GM18520 (cell line): ENCODE results near the gene KIRREL3.

Source experiments
- ATAC-seq: cut with Tn5 transposase; IDR thresholded peaks from one replicate; pipeline ENCODE4 v1.9.1; 2021; ENCODE audit not compliant: unreplicated experiment

Gene KIRREL3

DNA sequence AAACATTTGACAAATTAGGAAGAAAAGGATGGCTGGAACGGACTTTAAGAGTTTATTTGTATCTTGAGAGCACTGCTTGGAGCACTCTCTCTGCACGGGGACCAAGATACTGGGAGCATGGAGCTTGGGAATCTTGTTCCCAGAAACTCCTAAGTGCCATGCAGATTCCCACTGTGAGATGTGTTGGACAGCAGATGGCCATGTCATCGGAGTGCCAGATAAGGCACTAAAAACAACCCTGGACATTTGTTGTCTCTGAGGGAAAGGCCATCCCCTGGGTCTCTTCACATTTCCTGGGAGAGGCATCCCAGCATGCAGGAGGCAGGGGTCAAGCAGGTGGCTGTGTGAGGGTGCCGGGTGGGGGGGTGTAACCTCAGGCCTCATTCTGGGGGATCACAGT is 2.9 kb downstream of the KIRREL3 start:
- no peak for ATAC-seq

DNA sequence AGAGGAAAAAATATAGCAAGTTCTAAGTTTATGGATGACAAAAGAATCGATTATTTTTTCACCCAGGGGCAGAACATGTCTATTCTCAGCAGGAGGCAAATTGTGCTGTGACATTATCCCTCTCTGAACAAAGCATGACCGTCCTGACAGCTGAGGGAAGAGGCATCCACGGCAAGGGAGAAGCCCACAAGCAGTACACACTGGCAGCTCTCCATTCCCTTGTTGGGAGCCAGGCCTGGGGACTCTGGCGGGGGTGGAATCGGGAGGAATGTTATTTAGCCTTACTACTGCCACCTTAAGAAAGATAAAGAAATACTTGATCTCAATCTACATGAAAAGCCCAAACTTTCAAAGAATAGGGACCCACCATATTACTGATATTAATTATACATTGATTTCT is 3.4 kb downstream of the KIRREL3 start:
- no peak for ATAC-seq

DNA sequence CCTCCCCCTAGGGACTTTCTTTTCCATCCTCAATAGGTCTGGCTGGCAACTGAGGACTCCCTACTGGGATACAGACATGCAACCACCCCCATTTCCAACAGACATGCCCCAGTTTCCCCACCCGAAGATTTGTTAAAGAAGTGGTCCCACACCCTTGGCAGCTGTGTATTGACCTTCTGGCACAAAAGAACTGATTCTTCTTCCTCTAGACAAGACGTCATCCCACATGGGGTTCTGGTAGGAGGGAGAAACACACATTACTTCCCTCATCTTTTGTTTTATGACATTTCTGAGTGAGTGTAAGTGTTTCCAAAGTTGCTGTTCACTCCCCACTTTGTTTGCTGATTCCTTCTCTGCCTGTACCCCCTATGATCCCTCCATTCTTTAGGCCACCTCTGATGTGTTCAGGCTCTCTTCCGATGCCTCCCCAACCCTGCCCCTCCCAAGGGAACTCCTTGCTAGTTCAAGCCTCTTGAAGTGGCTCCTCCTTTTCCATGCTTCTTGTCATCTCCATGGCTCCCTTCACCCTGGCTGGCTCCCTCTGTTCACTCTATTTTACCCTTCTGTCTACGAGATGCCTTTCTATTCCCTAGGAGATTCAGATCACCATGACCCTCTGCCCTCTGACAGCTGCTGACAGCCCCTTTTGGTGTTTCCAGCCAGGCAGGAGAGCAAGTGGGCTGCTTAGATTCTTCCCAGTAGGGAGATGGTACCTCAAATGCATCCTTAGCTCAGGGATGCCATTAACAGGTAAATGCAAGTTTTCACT is 4.3 kb downstream of the KIRREL3 start:
- no peak for ATAC-seq

DNA sequence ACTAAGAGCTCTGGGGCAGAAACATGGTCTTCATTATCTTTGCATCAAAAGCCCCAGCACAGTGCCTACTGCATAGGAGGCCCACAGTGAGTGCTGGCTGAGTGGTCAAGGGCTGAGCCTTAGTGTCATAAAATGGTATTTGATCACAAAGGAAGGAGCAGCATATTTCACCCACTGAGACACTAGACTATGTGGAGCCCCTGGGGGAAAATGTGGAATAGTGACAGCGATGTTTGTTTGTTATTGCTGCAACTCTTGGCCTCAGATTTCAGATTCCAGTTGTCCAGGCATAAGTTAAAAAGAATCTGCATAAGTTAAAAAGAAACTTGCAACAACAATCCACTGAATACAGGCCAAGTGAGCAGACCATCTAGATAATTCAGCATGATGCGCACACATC is 7.0 kb downstream of the KIRREL3 start:
- no peak for ATAC-seq

DNA sequence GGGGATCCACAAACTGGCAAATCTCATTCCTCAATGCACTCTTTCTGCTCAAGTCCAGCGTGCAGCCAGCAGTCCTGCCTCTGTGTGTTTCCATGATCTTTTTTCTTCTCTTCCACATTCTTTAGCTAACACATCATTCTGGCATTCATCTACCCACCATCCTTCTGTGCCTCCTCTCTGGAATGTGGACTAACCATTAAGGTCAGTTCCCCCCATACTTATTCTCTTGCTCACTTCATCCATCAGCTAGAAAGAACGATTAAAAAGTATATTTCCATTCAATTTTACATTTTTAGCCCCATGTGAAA is 7.8 kb downstream of the KIRREL3 start:
- ATAC-seq, result no peak

DNA sequence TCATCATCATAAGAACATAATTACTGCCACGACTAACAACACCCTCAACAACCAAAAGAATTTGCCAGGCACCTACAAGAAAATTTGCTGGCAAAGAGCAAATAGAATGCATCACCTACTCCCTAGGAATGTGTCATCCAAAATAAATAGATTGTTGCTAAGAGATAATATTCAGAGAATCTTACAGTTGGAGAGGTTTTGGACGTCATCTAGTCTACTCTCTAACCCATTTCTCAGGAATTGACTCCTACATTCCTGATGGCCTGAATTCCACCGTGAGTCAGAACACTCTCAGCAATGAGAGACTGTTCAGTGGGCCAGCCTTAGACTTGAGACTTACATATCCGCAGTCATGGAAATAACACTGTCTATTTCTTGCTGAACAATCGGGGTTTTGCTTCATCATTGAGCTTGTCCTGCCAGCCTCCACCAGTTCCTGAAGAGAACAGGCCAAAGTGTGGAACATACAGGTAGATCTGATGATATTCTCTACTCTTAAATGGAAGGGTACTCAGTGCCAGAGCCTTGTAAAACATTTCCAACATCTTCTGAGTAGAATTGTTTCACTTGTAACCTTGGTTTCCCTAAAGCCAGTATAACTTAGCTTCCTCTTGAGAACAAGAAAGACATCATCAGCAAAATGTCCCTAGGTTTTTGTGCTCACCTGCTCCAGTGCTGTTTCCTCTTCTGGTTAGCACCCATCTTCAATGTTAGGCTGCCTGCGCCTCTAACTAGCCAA is 8.3 kb downstream of the KIRREL3 start:
- ATAC-seq, result no peak

DNA sequence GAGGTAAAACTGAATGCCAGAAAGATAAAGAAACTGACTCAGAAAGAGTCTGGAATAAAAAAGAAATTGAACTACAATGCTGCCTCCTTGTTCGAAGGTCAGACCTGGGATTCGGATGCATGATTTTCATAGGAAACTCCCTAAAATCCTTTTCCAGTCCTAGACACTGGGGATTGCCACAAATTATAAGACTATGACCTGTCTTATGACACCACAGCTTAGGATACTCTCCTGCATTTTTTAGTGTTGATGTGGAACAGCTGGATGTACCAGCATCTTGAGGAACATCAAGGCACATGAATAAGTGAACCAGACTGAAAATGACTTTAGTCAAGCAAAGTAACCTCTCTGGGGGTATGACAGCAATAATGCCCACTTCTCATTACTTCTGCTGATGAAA is 9.0 kb downstream of the KIRREL3 start:
- ATAC-seq, result no peak

DNA sequence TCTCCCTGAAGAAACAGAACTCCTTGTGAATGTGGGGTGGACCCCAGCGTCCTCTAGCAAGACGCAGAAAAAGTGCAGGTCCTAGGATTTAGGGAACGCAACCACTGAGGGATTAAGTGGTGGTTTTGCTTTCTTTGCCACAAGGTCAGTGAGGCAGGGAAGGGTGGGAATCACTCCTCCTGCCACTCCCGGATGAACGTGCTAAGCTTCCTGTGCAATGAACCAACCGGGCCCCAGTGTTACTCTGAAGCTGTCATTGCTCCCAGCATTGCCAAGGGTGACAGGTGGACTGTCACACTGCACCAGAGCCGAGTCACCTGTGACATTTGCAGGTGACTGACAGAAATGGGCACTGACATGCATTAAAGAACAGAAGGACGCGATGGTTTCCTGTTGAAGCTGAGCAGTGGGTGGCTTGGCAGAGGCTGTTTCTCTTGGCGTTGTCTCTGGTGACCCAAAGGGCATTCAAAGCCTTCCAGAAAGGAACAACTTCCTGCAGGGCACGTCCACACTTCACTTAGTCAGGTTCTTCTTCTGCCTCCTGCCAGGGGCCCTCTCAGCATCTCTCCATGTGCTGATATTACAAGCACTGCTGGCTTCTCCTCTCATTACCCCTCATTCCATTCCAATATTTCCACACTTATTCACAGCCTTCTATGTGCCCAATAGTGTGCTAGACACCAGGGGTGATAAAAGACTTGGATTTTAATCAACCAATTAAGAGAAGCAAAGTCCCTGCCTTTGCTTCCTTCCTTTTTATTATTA is 9.7 kb downstream of the KIRREL3 start:
- ATAC-seq, result no peak

DNA sequence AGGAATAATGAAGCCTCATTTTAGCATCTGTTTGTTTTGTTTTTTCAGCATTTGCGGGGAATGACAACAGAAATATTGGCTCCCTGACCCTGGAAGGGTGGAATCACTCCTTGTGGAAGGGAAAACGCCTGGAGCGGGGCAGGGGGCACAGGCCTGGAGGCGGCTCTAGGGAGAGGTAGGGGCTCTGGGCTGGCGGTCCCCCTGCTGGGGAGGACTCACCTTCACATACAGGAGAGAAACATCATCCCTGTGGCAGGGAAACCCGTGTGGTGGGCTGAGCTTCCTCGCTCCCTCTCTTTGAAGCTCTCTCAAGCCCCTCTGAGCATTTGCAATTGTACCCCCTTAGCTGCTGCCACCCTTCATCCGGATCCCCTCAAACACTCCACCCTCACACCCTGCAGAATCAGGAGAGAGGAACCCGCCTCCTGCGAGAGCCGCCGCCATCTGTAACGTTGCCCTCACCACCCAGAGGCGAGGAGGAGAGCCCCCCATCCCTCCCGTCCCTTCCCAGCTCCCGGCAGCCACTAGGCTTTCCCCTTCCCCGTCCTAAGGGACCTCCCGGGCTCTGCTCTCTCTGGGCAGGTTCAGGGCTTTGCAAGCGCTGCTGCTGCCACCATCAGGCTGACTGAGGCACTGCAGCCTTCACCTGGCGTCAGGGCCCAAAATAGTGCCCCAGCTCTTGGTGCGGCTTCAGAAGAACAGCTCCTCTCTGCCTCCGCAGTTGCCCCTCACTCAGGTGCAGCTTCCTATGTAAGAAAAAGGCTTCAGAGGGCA is 10.4 kb downstream of the KIRREL3 start:
- ATAC-seq, result no peak

DNA sequence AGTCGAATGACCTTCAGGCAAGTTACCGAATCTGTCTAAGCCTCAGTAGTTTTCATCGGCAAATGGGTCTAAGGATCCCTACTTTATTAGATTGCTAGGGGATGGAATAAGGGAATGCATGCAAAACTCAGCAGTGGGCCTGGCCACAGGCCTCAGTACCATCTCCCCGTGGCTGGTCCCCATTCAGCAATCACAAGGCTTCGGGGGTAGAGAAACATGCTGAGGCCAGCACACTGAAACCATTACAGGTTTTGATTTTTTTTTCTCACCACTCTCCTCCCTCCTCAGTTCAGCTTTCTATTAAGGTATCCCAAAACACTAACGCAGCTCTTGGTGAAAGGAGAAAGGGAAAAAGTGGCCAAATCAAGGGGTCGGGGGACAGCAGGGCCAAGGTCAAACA is 11.9 kb downstream of the KIRREL3 start:
- ATAC-seq, result no peak

DNA sequence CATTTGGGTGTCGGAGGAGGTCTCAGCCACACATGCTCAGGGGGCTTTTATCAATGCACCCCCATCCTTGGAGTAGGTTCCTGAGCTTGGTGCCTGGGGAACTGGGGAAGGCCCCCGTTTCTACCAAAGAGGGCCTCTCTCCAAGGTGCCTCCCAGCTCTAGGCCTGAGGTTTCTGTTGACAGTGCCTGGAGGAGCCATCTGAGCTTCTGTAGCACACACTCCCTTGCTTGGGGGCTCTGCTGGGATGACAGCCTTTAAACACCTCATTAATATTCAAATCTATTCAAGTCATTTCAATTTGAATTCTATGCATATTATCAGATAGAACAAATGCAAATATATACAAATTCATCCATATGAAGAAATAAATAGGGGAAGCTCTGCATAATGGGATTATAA is 18.9 kb downstream of the KIRREL3 start:
- ATAC-seq, result no peak

DNA sequence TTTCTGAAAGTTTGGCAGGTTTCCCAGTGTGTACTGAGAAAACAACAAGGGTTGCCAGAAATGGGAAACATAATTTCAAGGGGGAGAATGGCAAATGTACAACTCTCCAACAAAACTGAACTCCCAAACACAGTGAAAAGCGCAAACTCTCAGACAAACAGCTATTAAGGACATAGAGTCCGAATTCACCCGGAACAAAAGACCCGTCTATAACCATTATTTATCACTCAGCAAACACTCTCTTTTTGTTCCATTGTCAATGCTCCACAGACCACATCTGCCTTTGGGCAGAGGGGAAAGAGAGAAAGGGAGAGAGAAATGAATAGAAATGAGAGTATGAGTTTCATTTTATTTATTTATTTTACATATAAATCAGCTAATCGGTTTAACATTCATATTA is 21.7 kb downstream of the KIRREL3 start:
- ATAC-seq, result no peak

DNA sequence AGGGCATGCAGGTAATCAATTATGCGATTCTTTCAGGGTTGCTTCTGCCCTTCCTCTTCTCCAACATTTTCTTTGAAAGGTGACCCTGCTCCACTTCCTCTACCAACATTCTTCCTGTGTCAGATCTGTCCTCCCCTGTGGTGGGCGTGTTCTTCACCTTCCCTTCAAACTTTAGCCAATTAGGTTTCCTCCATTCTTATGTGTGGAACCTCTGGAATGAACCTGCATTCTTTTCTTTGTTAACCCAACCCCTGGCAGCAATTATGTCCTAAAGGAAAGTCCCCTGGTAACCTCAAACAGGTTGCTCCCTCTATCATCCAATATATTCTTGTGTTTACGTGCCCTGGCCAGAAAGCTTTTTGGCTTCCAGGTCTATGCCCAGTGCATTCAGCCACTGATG is 22.4 kb downstream of the KIRREL3 start:
- no peak for ATAC-seq

DNA sequence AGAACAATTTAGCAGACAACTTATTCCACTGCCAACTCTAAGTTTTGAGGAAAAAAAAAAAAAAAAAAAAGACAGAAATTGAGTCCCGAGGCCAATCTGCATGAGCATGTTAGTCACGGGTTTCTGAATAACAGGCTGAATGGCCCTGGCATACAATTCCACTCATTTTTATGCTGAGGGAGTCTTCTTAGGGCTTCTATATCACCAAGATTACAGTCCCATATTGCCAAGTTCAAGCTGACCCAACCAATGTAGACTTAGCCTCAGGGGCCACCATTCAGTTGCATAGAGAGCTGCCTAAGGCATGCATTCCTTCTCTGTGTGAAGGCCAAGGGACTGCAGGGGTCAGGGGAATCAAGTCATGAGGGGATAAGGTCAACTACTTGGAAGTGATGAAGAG is 27.5 kb downstream of the KIRREL3 start:
- ATAC-seq, result no peak

DNA sequence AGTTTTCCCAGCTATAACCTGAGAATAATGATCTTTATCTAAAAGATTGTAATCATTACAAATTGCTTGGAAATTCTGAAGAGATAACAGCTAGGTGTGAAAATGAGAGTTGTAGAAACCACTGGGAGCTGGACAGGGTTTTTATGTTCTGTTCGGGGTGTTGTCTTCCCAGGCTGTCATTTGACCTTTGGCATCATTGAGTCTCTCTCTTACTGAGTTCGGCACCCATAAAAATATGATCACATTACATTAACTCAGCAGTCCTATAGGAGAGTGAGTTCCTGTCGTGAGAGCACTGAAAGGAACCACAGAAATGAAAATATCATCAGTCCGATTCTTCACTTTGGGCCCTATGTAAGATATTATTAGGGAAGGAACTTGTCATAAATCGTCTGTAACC is 29.3 kb downstream of the KIRREL3 start:
- ATAC-seq, result no peak

DNA sequence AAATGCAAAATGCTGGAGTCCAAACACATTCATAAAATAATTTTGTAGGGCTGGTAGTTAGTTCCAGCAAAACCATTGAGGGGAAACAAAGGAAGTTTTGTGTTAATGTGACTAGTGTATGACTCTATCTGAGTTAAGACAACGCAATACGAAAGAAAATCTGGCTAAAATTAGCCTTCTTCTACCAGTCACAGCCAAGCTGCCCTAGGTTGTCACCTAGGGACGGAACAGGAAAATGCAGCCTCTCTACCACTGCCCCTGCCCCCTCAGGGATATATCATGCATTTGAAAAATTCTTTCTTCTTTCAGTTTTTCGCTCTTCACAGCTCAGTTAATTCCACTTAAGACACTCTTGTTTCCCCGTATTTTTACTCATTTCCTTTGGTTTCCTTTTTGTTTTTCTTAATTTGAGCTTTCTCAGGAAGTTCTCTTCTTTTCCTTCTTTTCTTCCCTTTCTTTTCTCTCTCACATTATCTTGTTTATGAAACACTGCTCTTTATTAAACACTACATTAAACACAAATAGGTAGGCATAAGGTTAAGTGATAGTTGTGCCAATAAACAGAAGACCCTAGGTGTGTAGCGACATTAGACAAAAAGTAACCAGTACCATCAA is 30.6 kb downstream of the KIRREL3 start:
- peak; percentile 55 for ATAC-seq

DNA sequence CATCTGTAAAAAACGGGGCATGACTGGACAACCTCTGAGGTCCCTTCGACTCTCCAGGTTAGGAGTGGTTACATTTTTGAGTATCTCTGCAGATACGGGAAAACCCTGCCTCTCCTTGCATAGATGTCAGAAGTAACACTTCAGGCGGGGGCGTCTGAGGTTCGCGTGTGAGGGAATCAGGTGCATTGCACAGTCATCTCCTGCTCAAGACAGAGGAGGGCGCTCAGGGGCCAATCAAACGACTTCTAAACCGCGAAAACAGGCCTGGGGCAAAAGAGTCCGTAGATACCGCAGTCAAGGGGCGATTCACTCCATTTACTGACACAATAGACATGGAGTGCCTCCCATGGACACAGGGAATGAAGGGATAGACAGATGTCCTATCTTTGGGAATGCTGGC is 31.7 kb downstream of the KIRREL3 start:
- no peak for ATAC-seq

DNA sequence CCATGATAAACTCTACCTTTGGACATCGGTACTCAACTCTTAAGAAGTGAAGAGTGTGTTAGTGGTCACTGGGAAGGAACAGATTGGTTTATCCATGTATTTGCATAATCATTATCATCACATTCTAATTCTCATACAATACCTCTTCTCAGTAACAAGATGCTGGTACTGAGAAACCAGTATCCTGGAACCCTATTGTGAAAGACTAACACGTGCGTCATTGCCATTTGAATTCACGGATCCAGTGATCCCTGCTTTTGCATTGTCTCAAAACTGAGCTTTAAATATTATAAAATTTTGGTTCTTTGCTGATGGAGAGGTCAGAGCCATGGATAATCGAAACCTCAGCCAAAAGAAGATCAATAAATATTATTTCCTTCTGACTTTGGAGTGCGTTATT is 35.2 kb downstream of the KIRREL3 start:
- no peak for ATAC-seq

DNA sequence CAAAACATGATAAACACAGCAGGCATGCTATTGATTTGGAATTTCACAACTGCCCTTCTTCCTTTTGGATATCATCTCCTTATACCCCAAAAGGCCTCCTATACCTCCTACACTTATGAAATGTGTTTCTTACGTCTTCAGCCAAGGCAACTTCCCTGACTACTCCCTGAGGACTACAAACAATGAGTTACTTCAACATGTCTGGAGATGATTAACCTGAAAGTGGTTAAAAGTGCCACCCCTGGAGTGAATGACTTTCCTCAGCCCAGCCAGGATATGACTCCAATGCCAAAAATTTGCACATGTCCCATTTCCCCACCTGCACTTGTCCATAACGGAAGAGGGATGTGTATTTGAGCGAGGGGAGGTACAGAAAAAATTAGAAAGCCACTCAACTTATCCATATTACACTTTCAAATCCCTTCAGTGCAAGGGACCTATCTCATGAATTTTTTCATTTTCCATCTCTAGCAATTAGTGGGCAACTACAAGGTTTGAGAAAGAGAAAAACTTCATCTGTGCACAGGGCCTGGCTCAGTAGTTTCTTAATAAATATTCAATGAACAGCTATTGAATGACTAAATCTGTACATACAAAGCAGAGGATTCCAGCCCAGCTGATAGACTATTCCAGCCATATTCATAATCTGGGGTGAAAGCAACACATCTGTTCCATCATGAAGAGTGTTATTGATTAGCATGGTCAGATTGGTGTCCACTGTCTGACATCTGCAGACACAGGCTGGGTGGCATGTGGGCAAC is 36.8 kb downstream of the KIRREL3 start:
- ATAC-seq, result no peak

DNA sequence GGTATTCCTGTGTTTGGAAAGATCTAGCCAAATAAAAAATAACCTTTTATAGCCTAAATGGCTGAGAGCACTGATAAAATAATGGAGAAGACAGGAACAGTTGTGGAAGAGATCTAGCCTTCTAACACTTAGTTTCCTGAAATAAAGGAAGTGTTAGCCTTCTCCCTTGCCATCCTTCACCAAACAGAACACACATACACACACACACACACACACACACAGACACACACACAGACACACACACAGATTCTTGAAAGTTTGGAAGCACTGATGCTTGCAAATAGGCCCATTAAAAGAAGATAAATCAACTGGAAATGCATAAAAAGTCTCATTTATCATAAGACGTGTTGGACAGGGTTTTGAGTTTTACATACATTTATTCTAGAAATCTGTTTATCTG is 37.5 kb downstream of the KIRREL3 start:
- no peak for ATAC-seq
